ENCODE measurements around the gene EXOC6B.

DNA sequence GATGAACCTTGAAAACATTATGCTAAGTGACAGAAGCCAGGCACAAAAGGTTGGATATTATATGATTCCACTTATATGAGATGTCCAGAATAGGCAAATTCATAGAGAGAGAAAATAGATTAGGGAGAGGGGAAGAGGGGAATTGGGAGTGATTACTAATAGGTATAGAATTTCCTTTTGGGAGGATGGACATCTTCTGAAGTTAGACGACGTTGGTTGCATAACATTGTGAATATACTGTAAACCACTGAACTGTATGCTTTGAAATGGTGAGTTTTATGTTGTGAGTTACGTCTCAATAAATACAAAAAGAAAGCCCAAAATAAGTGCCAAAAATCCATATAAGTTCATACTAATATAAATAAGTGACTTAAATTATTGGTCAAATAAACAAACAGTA, 659.6 kb downstream of the EXOC6B start:
- no peak for TF ChIP-seq PPARA (CRISPR knock-in tag; IDR thresholded peaks at IDR 0.05; ENCODE audit: borderline replicate concordance)
- no peak for TF ChIP-seq ZC3H10 (CRISPR knock-in tag; IDR thresholded peaks at IDR 0.05)
- TF ChIP-seq ARNTL (CRISPR knock-in tag; IDR thresholded peaks at IDR 0.05; ENCODE audit: borderline replicate concordance, low read depth) = no peak
- no peak for TF ChIP-seq BACH2 (CRISPR knock-in tag; IDR thresholded peaks at IDR 0.05; ENCODE audit: borderline replicate concordance)
- no peak for TF ChIP-seq RARB (CRISPR knock-in tag; IDR thresholded peaks at IDR 0.05)
- TF ChIP-seq CSRNP3 (CRISPR knock-in tag; IDR thresholded peaks at IDR 0.05) = no peak
- TF ChIP-seq PATZ1 (CRISPR knock-in tag; IDR thresholded peaks at IDR 0.05; ENCODE audit: borderline replicate concordance) = no peak

Measured in SK-N-SH treated with all-trans-retinoic acid at 6 μM for 48 hours (cell line).